Endothelial cell of umbilical vein (primary cell): Measurements from ENCODE around the gene MEGF11. TPM values are rescaled to one million over a fixed set of nuclear protein-coding genes. Genes with fewer than 3 reads are reported as not detected.

Experiments used
- BruUV-seq: library from RNA; stranded (reverse); fragments of 400-500 nt; replicated peaks from 2 replicates; lab custom pipeline; 2021; lab: Mats Ljungman, UMichigan
- CTCF ChIA-PET: fragments of 300-600, 350-600 bp; sonication (Branson Sonifier 250); formaldehyde crosslinking; loops from one replicate; lab custom pipeline; 2021; ENCODE audit warnings: antibody characterized with exemption, inconsistent platforms; lab: Charles Lee
- POLR2A ChIA-PET: fragments of 300-600, 350-600 bp; sonication (Branson Sonifier 250); formaldehyde crosslinking; loops from one replicate; lab custom pipeline; 2021; ENCODE audit warnings: antibody characterized with exemption, inconsistent platforms; lab: Charles Lee
- DNase-seq: peaks from one replicate; pipeline ENCODE4 v3.0.0-alpha.2; 2011; ENCODE audit warnings: low read depth, low spot score
- FAIRE-seq: peaks from 2 replicates; lab custom pipeline; 2011; peaks lifted over from hg19 to GRCh38; lab: Jason Lieb, UNC
- H2AFZ ChIP-seq: 2 replicates; pipeline ENCODE4 v1.6.0; 2012; ENCODE audit warnings: low read depth, low read length, control low read depth, inconsistent platforms
- H3K27ac ChIP-seq: 2 replicates; pipeline ENCODE4 v1.5.1; 2011; ENCODE audit warnings: low read depth, mild to moderate bottlenecking, control low read depth, low read length, moderate library complexity; ENCODE audit not compliant: insufficient read depth
- H3K27me3 ChIP-seq, 2 experiments: 2 replicates each; pipeline versions ENCODE4 v1.6.0 to v1.6.1; 2011; ENCODE audit warnings: low read length in 2 of 2, mixed read lengths in 1 of 2; ENCODE audit not compliant: control insufficient read depth in 2 of 2, insufficient read depth in 2 of 2
- H3K36me3 ChIP-seq, 2 experiments: 2 replicates in 1 of 2; 3 replicates in 1 of 2; pipeline ENCODE4 v1.5.1; 2011; ENCODE audit warnings: low read length in 2 of 2, mild to moderate bottlenecking in 1 of 2, moderate library complexity in 1 of 2; ENCODE audit not compliant: control insufficient read depth in 2 of 2, insufficient read depth in 2 of 2; ENCODE audit errors: extremely low read depth in 1 of 2
- H3K4me1 ChIP-seq: 3 replicates; pipeline ENCODE4 v1.5.1; 2011; ENCODE audit warnings: mild to moderate bottlenecking, low read length; ENCODE audit not compliant: control insufficient read depth, insufficient read depth; ENCODE audit errors: extremely low read depth
- H3K4me2 ChIP-seq: 2 replicates; pipeline ENCODE4 v1.6.1; 2011; ENCODE audit warnings: low read length, control low read depth, mixed read lengths; ENCODE audit not compliant: insufficient read depth
- H3K4me3 ChIP-seq, 3 experiments: fragments of 200-600 bp in 1 of 3; sonication (generic), shearing (Covaris generic) in 1 of 3; replicated peaks in 1 of 3; 2 replicates each; pipeline ENCODE4 v1.5.1; 2011 to 2016; ENCODE audit warnings: control low read depth in 3 of 3, low read length in 3 of 3, mild to moderate bottlenecking in 2 of 3, inconsistent platforms in 1 of 3, low read depth in 1 of 3, moderate library complexity in 1 of 3; ENCODE audit not compliant: insufficient read depth in 1 of 3
- H3K79me2 ChIP-seq: 2 replicates; pipeline ENCODE4 v1.6.0; 2012; ENCODE audit warnings: low read length, inconsistent platforms; ENCODE audit not compliant: control insufficient read depth, insufficient read depth
- H3K9ac ChIP-seq: replicated peaks from 2 replicates; pipeline ENCODE3; 2011; ENCODE audit warnings: low read length, control low read depth; ENCODE audit not compliant: insufficient read depth; ENCODE audit errors: extremely low read depth
- H3K9me1 ChIP-seq: replicated peaks from 3 replicates; pipeline ENCODE4 v1.6.0; 2011; ENCODE audit warnings: mild to moderate bottlenecking, low read length; ENCODE audit not compliant: control insufficient read depth, insufficient read depth; ENCODE audit errors: extremely low read depth
- H3K9me3 ChIP-seq: replicated peaks from 2 replicates; pipeline ENCODE4 v1.5.1; 2012; ENCODE audit warnings: low read length, inconsistent platforms; ENCODE audit not compliant: control insufficient read depth, insufficient read depth
- H4K20me1 ChIP-seq: replicated peaks from 2 replicates; pipeline ENCODE3; 2011; ENCODE audit warnings: mild to moderate bottlenecking, low read length; ENCODE audit not compliant: control insufficient read depth, insufficient read depth; ENCODE audit errors: extremely low read depth
- CTCF ChIP-seq, 2 donors: IDR thresholded peaks; 1 replicate in 1 of 2; 2 replicates in 1 of 2; pipeline ENCODE4 v1.5.1; 2011; ENCODE audit warnings: low read length in 2 of 2, mild to moderate bottlenecking in 2 of 2, moderate library complexity in 2 of 2, control low read depth in 1 of 2, inconsistent platforms in 1 of 2, low read depth in 1 of 2; ENCODE audit not compliant: insufficient read depth in 1 of 2; ENCODE audit errors: extremely low read depth in 1 of 2
- EZH2 ChIP-seq: IDR thresholded peaks from 2 replicates; pipeline ENCODE4 v1.6.1; 2012; ENCODE audit warnings: borderline replicate concordance, low read depth, mild to moderate bottlenecking, moderate library complexity, low read length, inconsistent platforms; ENCODE audit not compliant: severe bottlenecking
- FOS ChIP-seq: IDR thresholded peaks from 2 replicates; pipeline ENCODE4 v1.6.1; 2011; ENCODE audit warnings: mild to moderate bottlenecking, low read length, moderate library complexity, borderline replicate concordance; ENCODE audit not compliant: insufficient read depth
- GATA2 ChIP-seq: IDR thresholded peaks from 2 replicates; pipeline ENCODE4 v1.7.0; 2011; ENCODE audit warnings: low read depth, mild to moderate bottlenecking, moderate library complexity, mixed read lengths, low read length; ENCODE audit not compliant: insufficient read length, insufficient read depth
- JUN ChIP-seq: IDR thresholded peaks from 2 replicates; pipeline ENCODE4 v1.6.1; 2011; ENCODE audit warnings: borderline replicate concordance, low read depth; ENCODE audit not compliant: insufficient read length, insufficient read depth
- MAX ChIP-seq: IDR thresholded peaks from 2 replicates; pipeline ENCODE4 v1.6.1; 2011; ENCODE audit not compliant: insufficient read depth, insufficient read length
- MYC ChIP-seq: IDR thresholded peaks from one replicate; pipeline ENCODE4 v1.6.1; 2011; ENCODE audit warnings: mild to moderate bottlenecking, low read depth, low read length
- POLR2A ChIP-seq: IDR thresholded peaks from 2 replicates; pipeline ENCODE4 v1.6.1; 2012; ENCODE audit warnings: low read depth, mild to moderate bottlenecking, control low read depth, low read length
- POLR2AphosphoS5 ChIP-seq: IDR thresholded peaks from 2 replicates; pipeline ENCODE4 v1.6.1; 2012; ENCODE audit warnings: low read depth, mild to moderate bottlenecking, control low read depth, low read length, moderate library complexity; ENCODE audit not compliant: insufficient read depth
- dilution Hi-C: fragments of 300-500 bp; cut with MboI; formaldehyde crosslinking; loops from one replicate; pipeline ENCODE4 v1.15.0; 2019; ENCODE audit warnings: low sequenced_read_pairs; ENCODE audit not compliant: extremely low pct_ligation_motif_present
- intact Hi-C: fragments of 100-400 bp; cut with micrococcal nuclease; formaldehyde crosslinking; loops from one replicate; pipeline ENCODE4 v1.10.0; 2022
- polyA plus RNA-seq, 4 experiments: library from polyadenylated mRNA; depleted of rRNA in 3 of 4; stranded (reverse) in 3 of 4; unstranded in 1 of 4; fragments of >200 nt; gene quantifications; 2 replicates each; pipeline versions ENCODE4 v1.2.1 to v1.2.3, GENCODE V29; 2011 to 2012; ENCODE audit warnings: missing spikeins in 1 of 4
- total RNA-seq: library from RNA; stranded (reverse); gene quantifications from 2 replicates; pipeline ENCODE4 v1.2.3, GENCODE V29; 2021

MEGF11 gene
- total and polyA plus RNA-seq, 2 donors (not counting 3 experiments of a cell fraction or from before 2014, with no cell fraction given), result not detected

- Histone ChIP-seq H3K27me3 (peaks cover 3 to 7% of the 10 kb centered on the region in 2 experiments), H3K9ac (no peak overlapping the region), H2AFZ (no peak overlapping the region), H4K20me1 (no peaks in the 10 kb centered on the region), H3K4me2 (no peak overlapping the region), H3K9me3 (no peaks in the 10 kb centered on the region), H3K4me1 (no peaks in the 10 kb centered on the region), H3K9me1 (no peaks in the 10 kb centered on the region), H3K27ac (no peak overlapping the region), H3K4me3 (no peak overlapping the region), H3K36me3 (no peaks in the 10 kb centered on the region), H3K79me2 (no peaks in the 10 kb centered on the region)
- dilution Hi-C loops, result no loop called here
- DNase-seq (no peak), FAIRE-seq (no peak)
- CTCF ChIA-PET, result interaction anchor here (0.7 to 0.8 kb wide), 2 partner anchors 63 to 240 kb away, joined by 3 read pairs; no protein-coding TSS in a partner anchor
- intact Hi-C loops, result no loop called here
- POLR2A ChIA-PET, result no interaction called here
- TF ChIP-seq FOS, result no peak
- TF ChIP-seq GATA2, result no peak
- no peak for TF ChIP-seq POLR2AphosphoS5
- TF ChIP-seq MAX, result no peak
- no peak for TF ChIP-seq JUN
- TF ChIP-seq EZH2, result no peak
- TF ChIP-seq POLR2A, result no peak
- no peak for TF ChIP-seq MYC
- no peak for TF ChIP-seq CTCF (IDR thresholded peaks at IDR 0.05; ENCODE audit: extremely low read depth in 1 of 2, insufficient read depth in 1 of 2, low read depth in 1 of 2, low read length in 2 of 2)
- BruUV-seq, result no TSS peak
These were observed 150.8 kb downstream of the MEGF11 start for GRCh38 chr15:66102563-66103292.
